ENCODE measurements around the gene ZNF486. TPM values are rescaled to one million over a fixed set of nuclear protein-coding genes. Genes with fewer than 3 reads are reported as not detected.
"Not testable (repeated sequence)": the region's sequence is repeated elsewhere in the genome, so short reads cannot be mapped to it uniquely, and the experiment has no call there.

Gene ZNF486

GRCh38 chr19:20235156-20235555 is 68.1 kb downstream of the ZNF486 start:
- no peak overlapping the region for H3K9ac ChIP-seq (ENCODE audit: low read depth, low read length)
- no peaks in the 10 kb centered on the region for H3K36me3 ChIP-seq (ENCODE audit: insufficient read depth, low read length)
- no peak overlapping the region for H3K4me2 ChIP-seq (ENCODE audit: low read length)
- H3K4me1 ChIP-seq (ENCODE audit: control insufficient read depth, insufficient read depth, low read length), result no peaks in the 10 kb centered on the region
- H3K4me3 ChIP-seq (ENCODE audit: low read length), result no peak overlapping the region
- no peaks in the 10 kb centered on the region for H3K27me3 ChIP-seq (ENCODE audit: control insufficient read depth, insufficient read depth, low read length)
- H3K9me3 ChIP-seq (replicated peaks; ENCODE audit: low read length), result no peaks in the 10 kb centered on the region

- Histone ChIP-seq H3K4me1 (ENCODE audit: control insufficient read depth, insufficient read depth, low read length) (no peaks in the 10 kb centered on the region), H3K36me3 (ENCODE audit: insufficient read depth, low read length) (no peaks in the 10 kb centered on the region), H3K4me2 (ENCODE audit: low read length) (peak overlapping the region; percentile 91), H3K4me3 (ENCODE audit: low read length) (peak overlapping the region; percentile 80), H3K27me3 (ENCODE audit: control insufficient read depth, insufficient read depth, low read length) (no peaks in the 10 kb centered on the region), H3K9ac (ENCODE audit: low read depth, low read length) (peak overlapping the region; percentile 81), H3K9me3 (replicated peaks; ENCODE audit: low read length) (no peaks in the 10 kb centered on the region)
Observed at GRCh38 chr19:20237773-20238623, 71.0 kb downstream of the ZNF486 start.

GRCh38 chr19:20243629-20244028 is 76.6 kb downstream of the ZNF486 start:
- Histone ChIP-seq H3K27me3 (ENCODE audit: control insufficient read depth, insufficient read depth, low read length) (no peaks in the 10 kb centered on the region), H3K36me3 (ENCODE audit: insufficient read depth, low read length) (no peaks in the 10 kb centered on the region), H3K4me3 (ENCODE audit: low read length) (no peak overlapping the region), H3K4me1 (ENCODE audit: control insufficient read depth, insufficient read depth, low read length) (no peaks in the 10 kb centered on the region), H3K9me3 (replicated peaks; ENCODE audit: low read length) (no peaks in the 10 kb centered on the region), H3K9ac (ENCODE audit: low read depth, low read length) (no peak overlapping the region), H3K4me2 (ENCODE audit: low read length) (no peak overlapping the region)

GRCh38 chr19:20244356-20244755 is 77.3 kb downstream of the ZNF486 start:
- Histone ChIP-seq H3K4me1 (ENCODE audit: control insufficient read depth, insufficient read depth, low read length) (no peaks in the 10 kb centered on the region), H3K27me3 (ENCODE audit: control insufficient read depth, insufficient read depth, low read length) (no peaks in the 10 kb centered on the region), H3K4me2 (ENCODE audit: low read length) (no peak overlapping the region), H3K9me3 (replicated peaks; ENCODE audit: low read length) (no peaks in the 10 kb centered on the region), H3K9ac (ENCODE audit: low read depth, low read length) (no peak overlapping the region), H3K36me3 (ENCODE audit: insufficient read depth, low read length) (no peaks in the 10 kb centered on the region), H3K4me3 (ENCODE audit: low read length) (no peak overlapping the region)

- H3K4me1 ChIP-seq (ENCODE audit: control insufficient read depth, insufficient read depth, low read length), result no peaks in the 10 kb centered on the region
- no peak overlapping the region for H3K4me3 ChIP-seq (ENCODE audit: low read length)
- no peak overlapping the region for H3K4me2 ChIP-seq (ENCODE audit: low read length)
Observed at GRCh38 chr19:20245309-20245708, 78.3 kb downstream of the ZNF486 start.

GRCh38 chr19:20247016-20247683 is 80.1 kb downstream of the ZNF486 start:
- H3K4me2 ChIP-seq (ENCODE audit: low read length), result no peak overlapping the region
- H3K4me1 ChIP-seq (ENCODE audit: control insufficient read depth, insufficient read depth, low read length), result no peaks in the 10 kb centered on the region
- no peaks in the 10 kb centered on the region for H3K9me3 ChIP-seq (replicated peaks; ENCODE audit: low read length)
- no peak overlapping the region for H3K4me3 ChIP-seq (ENCODE audit: low read length)
- H3K36me3 ChIP-seq (ENCODE audit: insufficient read depth, low read length), result no peaks in the 10 kb centered on the region
- no peaks in the 10 kb centered on the region for H3K27me3 ChIP-seq (ENCODE audit: control insufficient read depth, insufficient read depth, low read length)
- no peak overlapping the region for H3K9ac ChIP-seq (ENCODE audit: low read depth, low read length)

More at GRCh38 chr19:20245309-20245708, 78.3 kb downstream of the ZNF486 start:
- Histone ChIP-seq H3K27me3 (ENCODE audit: control insufficient read depth, insufficient read depth, low read length) (no peaks in the 10 kb centered on the region), H3K9ac (ENCODE audit: low read depth, low read length) (no peak overlapping the region), H3K36me3 (ENCODE audit: insufficient read depth, low read length) (no peaks in the 10 kb centered on the region), H3K9me3 (replicated peaks; ENCODE audit: low read length) (no peaks in the 10 kb centered on the region)

GRCh38 chr19:20248258-20248657 is 81.2 kb downstream of the ZNF486 start:
- H3K27me3 ChIP-seq (ENCODE audit: control insufficient read depth, insufficient read depth, low read length); H3K4me1 ChIP-seq (ENCODE audit: control insufficient read depth, insufficient read depth, low read length); H3K4me2 ChIP-seq (ENCODE audit: low read length); H3K9me3 ChIP-seq (replicated peaks; ENCODE audit: low read length); H3K4me3 ChIP-seq (ENCODE audit: low read length); H3K9ac ChIP-seq (ENCODE audit: low read depth, low read length); H3K36me3 ChIP-seq (ENCODE audit: insufficient read depth, low read length): not testable (repeated sequence)

Small RNAs within 50 kb of the gene (small RNA-seq; reads per million reads assigned to genes)
- gene AC011447.4, result not detected
